Testis (tissue), 3 donors: ENCODE results near the gene OR4D10. TPM values are rescaled to one million over a fixed set of nuclear protein-coding genes. Genes with fewer than 3 reads are reported as not detected.
A peak's percentile ranks its signal among the peaks of the same experiment; 100 is the strongest.
"Not testable (repeated sequence)": the region's sequence is repeated elsewhere in the genome, so short reads cannot be mapped to it uniquely, and the experiment has no call there.

ENCODE experiments used
- DNase-seq: peaks from one replicate; pipeline ENCODE4 v3.0.0-alpha.2; 2019
- H3K27ac ChIP-seq, 2 donors: fragments of 200-600 bp; sonication (generic); one replicate each; pipeline ENCODE4 v1.5.1; 2019
- H3K27me3 ChIP-seq: fragments of 200-600 bp; sonication (generic); one replicate; pipeline ENCODE4 v1.5.1; 2019
- H3K36me3 ChIP-seq: fragments of 200-600 bp; sonication (generic); one replicate; pipeline ENCODE4 v1.5.1; 2017; ENCODE audit warnings: low read depth; ENCODE audit errors: missing control alignments
- H3K4me1 ChIP-seq: fragments of 200-600 bp; sonication (generic); one replicate; pipeline ENCODE4 v1.5.1; 2019
- H3K4me3 ChIP-seq, 2 donors: fragments of 200-600 bp; sonication (generic); one replicate each; pipeline ENCODE4 v1.5.1; 2017 to 2019
- H3K9me3 ChIP-seq: fragments of 200-600 bp; sonication (generic); one replicate; pipeline ENCODE4 v1.5.1; 2017
- POLR2A ChIP-seq: fragments of 450-650 bp; IDR thresholded peaks from one replicate; pipeline ENCODE4 v1.6.1; 2017; ENCODE audit warnings: antibody characterized with exemption, mild to moderate bottlenecking, moderate library complexity
- WGBS, 2 donors: methylation state at CpG; one replicate each; pipeline ENCODE4 v1.1.5; 2018; 5-methylcytosine and 5-hydroxymethylcytosine counted together
- intact Hi-C: fragments of 100-400 bp; cut with DNase I; formaldehyde crosslinking; loops from one replicate; pipeline ENCODE4 v1.15.1; 2023; ENCODE audit warnings: low total_unique reads
- polyA plus RNA-seq: library from polyadenylated mRNA; stranded (reverse); fragments of 350-450 nt; fragmentation: Illumina TruSeq; extraction: RNeasy Lipid Tissue Mini Kit (QIAGEN cat#74804); gene quantifications from one replicate; pipeline ENCODE4 v1.2.3, GENCODE V29; 2014; ENCODE audit warnings: low read depth, low replicate concordance; ENCODE audit not compliant: insufficient read depth
- total RNA-seq, 2 donors: library from RNA; depleted of rRNA; stranded (reverse); fragments of >200 nt; gene quantifications; one replicate each; pipeline ENCODE4 v1.2.3, GENCODE V29; 2016
- TF ChIP-seq, protein P1 (sequence below), 3 experiments: fragments of 450-650 bp in 2 of 3; fragments of 200-600 bp in 1 of 3; sonication (generic) in 1 of 3; IDR thresholded peaks; one replicate each; pipeline ENCODE4 v1.5.1; 2016 to 2019; ENCODE audit warnings: antibody characterized with exemption in 3 of 3, mild to moderate bottlenecking in 2 of 3, moderate library complexity in 1 of 3

The OR4D10 gene
- total and polyA plus RNA-seq, 3 donors from 2014 or later = 0.24 TPM; not detected in 2

- no peaks in the 10 kb centered on the region for H3K36me3 ChIP-seq
- H3K4me3 ChIP-seq = no peak overlapping the region
- no peaks in the 10 kb centered on the region for H3K9me3 ChIP-seq
- no peak overlapping the region for H3K27ac ChIP-seq
- intact Hi-C loops = no loop called here
- TF ChIP-seq, protein P1, sequence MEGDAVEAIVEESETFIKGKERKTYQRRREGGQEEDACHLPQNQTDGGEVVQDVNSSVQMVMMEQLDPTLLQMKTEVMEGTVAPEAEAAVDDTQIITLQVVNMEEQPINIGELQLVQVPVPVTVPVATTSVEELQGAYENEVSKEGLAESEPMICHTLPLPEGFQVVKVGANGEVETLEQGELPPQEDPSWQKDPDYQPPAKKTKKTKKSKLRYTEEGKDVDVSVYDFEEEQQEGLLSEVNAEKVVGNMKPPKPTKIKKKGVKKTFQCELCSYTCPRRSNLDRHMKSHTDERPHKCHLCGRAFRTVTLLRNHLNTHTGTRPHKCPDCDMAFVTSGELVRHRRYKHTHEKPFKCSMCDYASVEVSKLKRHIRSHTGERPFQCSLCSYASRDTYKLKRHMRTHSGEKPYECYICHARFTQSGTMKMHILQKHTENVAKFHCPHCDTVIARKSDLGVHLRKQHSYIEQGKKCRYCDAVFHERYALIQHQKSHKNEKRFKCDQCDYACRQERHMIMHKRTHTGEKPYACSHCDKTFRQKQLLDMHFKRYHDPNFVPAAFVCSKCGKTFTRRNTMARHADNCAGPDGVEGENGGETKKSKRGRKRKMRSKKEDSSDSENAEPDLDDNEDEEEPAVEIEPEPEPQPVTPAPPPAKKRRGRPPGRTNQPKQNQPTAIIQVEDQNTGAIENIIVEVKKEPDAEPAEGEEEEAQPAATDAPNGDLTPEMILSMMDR (IDR thresholded peaks at IDR 0.05) = peak; percentile 41 to 77 (median 50)
- no peak for TF ChIP-seq POLR2A
- peak; percentile 47 for DNase-seq
- WGBS, 2 donors = 62 to 63% methylated on average over 4 of the region's 4 CpGs
- no peaks in the 10 kb centered on the region for H3K27me3 ChIP-seq
- no peaks in the 10 kb centered on the region for H3K4me1 ChIP-seq
Observed at GRCh38 chr11:59429924-59430516, 43.1 kb upstream of the OR4D10 start.

- no peak for DNase-seq
- WGBS, 2 donors = 56 to 66% methylated on average over 3 of the region's 3 CpGs
- Histone ChIP-seq H3K36me3 (no peaks in the 10 kb centered on the region), H3K27ac (no peak within 1 kb of the TSS), H3K4me1 (no peaks in the 10 kb centered on the region), H3K27me3 (no peaks in the 10 kb centered on the region), H3K9me3 (no peaks in the 10 kb centered on the region), H3K4me3 (no peak within 1 kb of the TSS)
- intact Hi-C loops = no loop called here
- TF ChIP-seq POLR2A = no peak
- TF ChIP-seq, protein P1 (IDR thresholded peaks at IDR 0.05) = no peak
Observed at GRCh38 chr11:59436169-59436568, 36.9 kb upstream of the OR4D10 start, which contains the start of gene OR5A1. OR5A1 (plus strand) TSS chr11:59436469; CDS start chr11:59443169, 6,700 bp downstream.

GRCh38 chr11:59437770-59438169, 35.3 kb upstream of the OR4D10 start:
- no peak overlapping the region for H3K4me3 ChIP-seq
- 53 to 61% methylated on average over 7 of the region's 7 CpGs for WGBS, 2 donors
- H3K4me1 ChIP-seq = no peaks in the 10 kb centered on the region
- H3K9me3 ChIP-seq = no peaks in the 10 kb centered on the region
- no peak for DNase-seq
- no peaks in the 10 kb centered on the region for H3K27me3 ChIP-seq
- no peaks in the 10 kb centered on the region for H3K36me3 ChIP-seq
- intact Hi-C loops = no loop called here
- no peak for TF ChIP-seq POLR2A
- TF ChIP-seq, protein P1 (IDR thresholded peaks at IDR 0.05) = no peak
- H3K27ac ChIP-seq = no peak overlapping the region

GRCh38 chr11:59445624-59446023, 27.5 kb upstream of the OR4D10 start:
- H3K9me3 ChIP-seq, H3K36me3 ChIP-seq, H3K27ac ChIP-seq, intact Hi-C loops, H3K4me1 ChIP-seq, H3K27me3 ChIP-seq, H3K4me3 ChIP-seq, DNase-seq: not testable (repeated sequence)
- WGBS, 2 donors = 91 to 92% methylated on average over 1 of the region's 1 CpG

- H3K27ac ChIP-seq = no peak overlapping the region
- H3K27me3 ChIP-seq = no peaks in the 10 kb centered on the region
- no peaks in the 10 kb centered on the region for H3K4me1 ChIP-seq
- intact Hi-C loops = no loop called here
- H3K36me3 ChIP-seq = no peaks in the 10 kb centered on the region
- no peak for DNase-seq
- no peak overlapping the region for H3K4me3 ChIP-seq
- H3K9me3 ChIP-seq = no peaks in the 10 kb centered on the region
- TF ChIP-seq, protein P1 (IDR thresholded peaks at IDR 0.05) = no peak
- TF ChIP-seq POLR2A = no peak
- WGBS, 2 donors = 85 to 90% methylated on average over 2 of the region's 2 CpGs
Observed at GRCh38 chr11:59448484-59448883, 24.6 kb upstream of the OR4D10 start.
